Osteoblast (primary cell): ENCODE measurements around the gene PLPP2. TPM values are rescaled to one million over a fixed set of nuclear protein-coding genes. Genes with fewer than 3 reads are reported as not detected.
A peak's percentile ranks its signal among the peaks of the same experiment; 100 is the strongest.
"Not testable (repeated sequence)": the region's sequence is repeated elsewhere in the genome, so short reads cannot be mapped to it uniquely, and the experiment has no call there.

Source experiments
- DNase-seq: peaks from one replicate; pipeline ENCODE4 v3.0.0; 2011; ENCODE audit warnings: low spot score, mixed read lengths; ENCODE audit not compliant: insufficient read length; ENCODE audit errors: missing footprints
- H2AFZ ChIP-seq: 2 replicates; pipeline ENCODE4 v1.6.0; 2011; ENCODE audit warnings: mild to moderate bottlenecking, low read length
- H3K27ac ChIP-seq: 2 replicates; pipeline ENCODE4 v1.5.1; 2011; ENCODE audit warnings: mild to moderate bottlenecking, low read depth, low read length, moderate library complexity
- H3K27me3 ChIP-seq: 2 replicates; pipeline ENCODE4 v1.6.0; 2012; ENCODE audit warnings: mild to moderate bottlenecking, control low read depth, inconsistent platforms, low read length, moderate library complexity; ENCODE audit not compliant: insufficient read depth
- H3K36me3 ChIP-seq: 2 replicates; pipeline ENCODE4 v1.5.1; 2011; ENCODE audit warnings: mild to moderate bottlenecking, low read length, control low read depth, moderate library complexity; ENCODE audit not compliant: insufficient read depth
- H3K4me1 ChIP-seq: 2 replicates; pipeline ENCODE4 v1.5.1; 2011; ENCODE audit warnings: mild to moderate bottlenecking, low read length, control low read depth, moderate library complexity; ENCODE audit not compliant: insufficient read depth
- H3K4me2 ChIP-seq: 2 replicates; pipeline ENCODE4 v1.6.0; 2011; ENCODE audit warnings: mild to moderate bottlenecking, low read length; ENCODE audit not compliant: insufficient read depth
- H3K4me3 ChIP-seq: fragments of 200-600 bp; sonication (generic); 3 replicates; pipeline ENCODE4 v1.5.1; 2012; ENCODE audit warnings: mild to moderate bottlenecking, low read length, inconsistent platforms; ENCODE audit not compliant: insufficient read depth
- H3K79me2 ChIP-seq: 2 replicates; pipeline ENCODE4 v1.6.0; 2012; ENCODE audit warnings: mild to moderate bottlenecking, low read length, control low read depth, inconsistent platforms; ENCODE audit not compliant: insufficient read depth
- H3K9me3 ChIP-seq: 2 replicates; pipeline ENCODE4 v1.5.1; 2011; ENCODE audit warnings: low read depth, low read length, control low read depth
- H4K20me1 ChIP-seq: 2 replicates; pipeline ENCODE4 v1.6.0; 2012; ENCODE audit warnings: mild to moderate bottlenecking, low read length, control low read depth; ENCODE audit not compliant: insufficient read depth
- CTCF ChIP-seq: IDR thresholded peaks from 2 replicates; pipeline ENCODE4 v1.5.1; 2011; ENCODE audit warnings: mild to moderate bottlenecking, low read depth, low read length, moderate library complexity; ENCODE audit errors: extremely low read depth
- total RNA-seq: library from RNA; depleted of rRNA; stranded (reverse); fragments of >200 nt; gene quantifications from 2 replicates; pipeline ENCODE4 v1.2.3, GENCODE V29; 2012

The PLPP2 gene
- total RNA-seq, 1 donor, result 1.1 TPM

- DNase-seq, result no peak
- Histone ChIP-seq H3K36me3 (no peaks in the 10 kb centered on the region), H3K27me3 (peaks cover 35% of the 10 kb centered on the region), H3K4me1 (peaks cover 4% of the 10 kb centered on the region), H3K4me3 (no peak overlapping the region), H3K79me2 (no peaks in the 10 kb centered on the region), H3K27ac (no peak overlapping the region), H3K9me3 (no peaks in the 10 kb centered on the region), H2AFZ (no peak overlapping the region), H3K4me2 (no peak overlapping the region), H4K20me1 (no peaks in the 10 kb centered on the region)
- TF ChIP-seq CTCF, result no peak
Measured at GRCh38 chr19:269241-269640, 22.0 kb downstream of the PLPP2 start.

DNA sequence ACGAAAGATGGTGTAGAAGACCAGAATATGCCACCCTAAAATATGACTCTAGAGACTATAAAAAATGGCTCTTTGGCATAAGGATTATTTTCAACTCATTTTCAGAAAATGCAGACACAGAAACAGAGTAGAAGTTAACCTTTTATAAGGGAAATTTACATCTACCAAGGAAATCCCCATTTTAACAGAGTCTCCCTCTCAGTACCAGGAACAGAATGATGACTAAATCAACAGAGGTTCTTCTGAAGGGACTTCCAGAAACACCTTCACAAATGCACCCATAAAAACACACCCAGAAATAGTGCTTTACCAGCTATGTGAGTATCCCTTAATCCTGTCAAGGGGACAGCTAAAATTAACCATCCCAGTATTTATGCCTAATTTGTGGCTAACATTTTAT lies 29.1 kb downstream of the PLPP2 start:
- TF ChIP-seq CTCF, result no peak
- DNase-seq, result peak; percentile 21
- no peaks in the 10 kb centered on the region for H3K9me3 ChIP-seq
- H3K27ac ChIP-seq, result no peak overlapping the region
- no peaks in the 10 kb centered on the region for H3K79me2 ChIP-seq
- peaks cover 29% of the 10 kb centered on the region for H3K27me3 ChIP-seq
- H3K4me3 ChIP-seq, result no peak overlapping the region
- H3K4me2 ChIP-seq, result no peak overlapping the region
- H2AFZ ChIP-seq, result no peak overlapping the region
- no peaks in the 10 kb centered on the region for H4K20me1 ChIP-seq
- H3K36me3 ChIP-seq, result no peaks in the 10 kb centered on the region
- peaks cover 3% of the 10 kb centered on the region for H3K4me1 ChIP-seq

DNA sequence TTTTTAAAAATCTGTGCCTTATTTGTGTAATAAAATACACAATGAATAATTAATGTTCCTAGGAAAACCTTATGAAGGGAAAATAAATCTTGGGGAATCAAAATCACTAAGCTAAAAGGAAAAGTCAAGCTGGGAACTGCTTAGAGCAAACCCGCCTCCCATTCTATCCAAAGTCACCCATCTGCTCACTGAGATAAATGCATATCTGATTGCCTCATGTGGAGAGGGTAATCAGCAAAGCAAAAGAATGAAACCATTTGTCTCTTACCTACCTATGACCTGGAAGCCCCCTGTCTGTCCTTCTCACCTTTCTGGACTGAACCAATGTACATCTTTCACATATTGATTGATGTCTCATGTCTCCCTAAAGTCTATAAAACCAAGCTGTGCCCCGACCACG lies 34.4 kb downstream of the PLPP2 start:
- not testable (repeated sequence) for H3K79me2 ChIP-seq, H3K4me3 ChIP-seq, H3K4me1 ChIP-seq, H4K20me1 ChIP-seq, H2AFZ ChIP-seq, H3K9me3 ChIP-seq, H3K27ac ChIP-seq, DNase-seq, H3K36me3 ChIP-seq, H3K27me3 ChIP-seq, H3K4me2 ChIP-seq

GRCh38 chr19:252421-253186 lies 38.6 kb downstream of the PLPP2 start:
- not testable (repeated sequence) for DNase-seq, H3K27me3 ChIP-seq, H3K9me3 ChIP-seq, H3K4me1 ChIP-seq, H3K4me3 ChIP-seq, H2AFZ ChIP-seq, H3K4me2 ChIP-seq, H3K79me2 ChIP-seq, H4K20me1 ChIP-seq, H3K36me3 ChIP-seq, H3K27ac ChIP-seq

GRCh38 chr19:246551-246950 lies 44.7 kb downstream of the PLPP2 start:
- Histone ChIP-seq H4K20me1 (no peaks in the 10 kb centered on the region), H3K4me1 (no peaks in the 10 kb centered on the region), H3K79me2 (no peaks in the 10 kb centered on the region), H3K4me3 (no peak overlapping the region), H3K4me2 (no peak overlapping the region), H3K9me3 (no peaks in the 10 kb centered on the region), H3K36me3 (no peaks in the 10 kb centered on the region), H3K27me3 (no peaks in the 10 kb centered on the region), H3K27ac (no peak overlapping the region), H2AFZ (no peak overlapping the region)
- TF ChIP-seq CTCF, result no peak
- DNase-seq, result no peak

GRCh38 chr19:245900-246299 lies 45.3 kb downstream of the PLPP2 start:
- H3K27ac ChIP-seq, H3K36me3 ChIP-seq, H3K79me2 ChIP-seq, DNase-seq, H2AFZ ChIP-seq, H3K4me1 ChIP-seq, H3K27me3 ChIP-seq, H4K20me1 ChIP-seq, H3K4me2 ChIP-seq, H3K9me3 ChIP-seq: not testable (repeated sequence)
- peak overlapping the region; percentile 45 for H3K4me3 ChIP-seq
